Loucy (cell line): ENCODE data around the gene CHURC1.
A peak's percentile ranks its signal among the peaks of the same experiment; 100 is the strongest.

ENCODE experiments used
- H2AFZ ChIP-seq: fragments of 200-600 bp; sonication (generic); 2 replicates; pipeline ENCODE4 v1.6.0; 2016; ENCODE audit warnings: antibody characterized with exemption, mild to moderate bottlenecking, low read length, moderate library complexity
- H3F3A ChIP-seq: fragments of 200-600 bp; 2 replicates; pipeline ENCODE4 v1.6.0; 2016; ENCODE audit warnings: antibody characterized with exemption, low read depth, mild to moderate bottlenecking
- H3K27me3 ChIP-seq: fragments of 200-600 bp; sonication (generic); 2 replicates; pipeline ENCODE4 v1.6.1; 2014; ENCODE audit warnings: low read length, mild to moderate bottlenecking; ENCODE audit not compliant: insufficient read depth, poor library complexity, severe bottlenecking
- H3K36me3 ChIP-seq: fragments of 200-600 bp; sonication (generic); 2 replicates; pipeline ENCODE4 v1.6.1; 2016; ENCODE audit warnings: low read length; ENCODE audit not compliant: insufficient read depth
- H3K4me1 ChIP-seq: fragments of 200-600 bp; sonication (generic); 2 replicates; pipeline ENCODE4 v1.5.1; 2014; ENCODE audit warnings: low read length, mild to moderate bottlenecking; ENCODE audit not compliant: insufficient read depth, poor library complexity, severe bottlenecking
- H3K4me2 ChIP-seq: fragments of 200-600 bp; sonication (generic); 2 replicates; pipeline ENCODE4 v1.6.0; 2014; ENCODE audit warnings: antibody characterized with exemption, low read length, low read depth, mild to moderate bottlenecking; ENCODE audit not compliant: poor library complexity, severe bottlenecking
- H3K4me3 ChIP-seq: fragments of 200-600 bp; sonication (generic); 2 replicates; pipeline ENCODE4 v1.5.1; 2014; ENCODE audit warnings: low read length, mild to moderate bottlenecking, mixed read lengths; ENCODE audit not compliant: poor library complexity, severe bottlenecking
- H3K79me2 ChIP-seq: fragments of 200-600 bp; sonication (generic); 2 replicates; pipeline ENCODE4 v1.6.1; 2014; ENCODE audit warnings: low read length; ENCODE audit not compliant: insufficient read depth
- H3K9ac ChIP-seq: fragments of 200-600 bp; sonication (generic); 2 replicates; pipeline ENCODE4 v1.6.0; 2014; ENCODE audit warnings: mild to moderate bottlenecking, low read depth, low read length, moderate library complexity; ENCODE audit not compliant: poor library complexity, severe bottlenecking
- H3K9me2 ChIP-seq: fragments of 200-600 bp; sonication (generic); replicated peaks from 2 replicates; pipeline ENCODE4 v1.6.1; 2016; ENCODE audit warnings: low read depth, low read length, mixed read lengths
- H3K9me3 ChIP-seq: fragments of 200-600 bp; sonication (generic); 2 replicates; pipeline ENCODE4 v1.6.1; 2014; ENCODE audit warnings: mild to moderate bottlenecking, antibody characterized with exemption, low read length, low read depth; ENCODE audit not compliant: insufficient read depth
- H4K20me1 ChIP-seq: fragments of 200-600 bp; sonication (generic); 2 replicates; pipeline ENCODE4 v1.6.0; 2014; ENCODE audit warnings: antibody characterized with exemption, low read length, mild to moderate bottlenecking; ENCODE audit not compliant: insufficient read depth, poor library complexity, severe bottlenecking
- CTCF ChIP-seq: fragments of 200-600 bp; sonication (generic); conservative IDR thresholded peaks from 2 replicates; pipeline ENCODE4 v1.5.1; 2014; ENCODE audit warnings: mild to moderate bottlenecking, antibody characterized with exemption, low read length
- EZH2phosphoT487 ChIP-seq: fragments of 200-600 bp; IDR thresholded peaks from 2 replicates; pipeline ENCODE4 v1.6.1; 2018; ENCODE audit warnings: antibody characterized with exemption, mild to moderate bottlenecking, moderate library complexity, borderline replicate concordance

CHURC1 gene

GRCh38 chr14:64937821-64938193 lies 23.6 kb downstream of the CHURC1 start:
- Histone ChIP-seq H3K9me2 (no peaks in the 10 kb centered on the region), H4K20me1 (no peaks in the 10 kb centered on the region), H3K4me2 (no peak overlapping the region), H3K4me3 (no peak overlapping the region), H2AFZ (no peak overlapping the region), H3K9ac (no peak overlapping the region), H3K36me3 (peaks cover 21% of the 10 kb centered on the region; the same call in 1 of the 2 replicates), H3K4me1 (peaks cover 16% of the 10 kb centered on the region), H3K9me3 (no peaks in the 10 kb centered on the region), H3K79me2 (no peaks in the 10 kb centered on the region), H3F3A (no peaks in the 10 kb centered on the region), H3K27me3 (no peaks in the 10 kb centered on the region)
- TF ChIP-seq CTCF (peak; percentile 58), EZH2phosphoT487 (no peak)

- no peak overlapping the region for H2AFZ ChIP-seq
- H3K79me2 ChIP-seq = no peaks in the 10 kb centered on the region
- peaks cover 8% of the 10 kb centered on the region; the same call in 1 of the 2 replicates for H3K36me3 ChIP-seq
- no peaks in the 10 kb centered on the region for H3K9me2 ChIP-seq
- H3K9ac ChIP-seq = no peak overlapping the region
- H4K20me1 ChIP-seq = no peaks in the 10 kb centered on the region
- no peaks in the 10 kb centered on the region; the same call in 1 of the 2 replicates for H3F3A ChIP-seq
- H3K4me1 ChIP-seq = peaks cover 29% of the 10 kb centered on the region
- H3K27me3 ChIP-seq = no peaks in the 10 kb centered on the region
- H3K4me2 ChIP-seq = no peak overlapping the region
- H3K9me3 ChIP-seq = no peaks in the 10 kb centered on the region
- H3K4me3 ChIP-seq = no peak overlapping the region
- TF ChIP-seq EZH2phosphoT487 (no peak), CTCF (no peak)
Measured at GRCh38 chr14:64938972-64939816, 24.9 kb downstream of the CHURC1 start.

GRCh38 chr14:64939817-64940190 lies 25.5 kb downstream of the CHURC1 start:
- peaks cover 5% of the 10 kb centered on the region; the same call in 1 of the 2 replicates for H3K36me3 ChIP-seq
- H3K4me1 ChIP-seq = peaks cover 34% of the 10 kb centered on the region
- no peak overlapping the region for H2AFZ ChIP-seq
- H3K9me2 ChIP-seq = no peaks in the 10 kb centered on the region
- no peak overlapping the region for H3K9ac ChIP-seq
- no peaks in the 10 kb centered on the region for H3K79me2 ChIP-seq
- no peaks in the 10 kb centered on the region; the same call in 1 of the 2 replicates for H3F3A ChIP-seq
- H3K4me2 ChIP-seq = no peak overlapping the region
- H3K9me3 ChIP-seq = no peaks in the 10 kb centered on the region
- H4K20me1 ChIP-seq = no peaks in the 10 kb centered on the region
- TF ChIP-seq CTCF = no peak
- no peak for TF ChIP-seq EZH2phosphoT487
- H3K27me3 ChIP-seq = no peaks in the 10 kb centered on the region
- no peak overlapping the region for H3K4me3 ChIP-seq
